NT2/D1 (cell line): ENCODE measurements around the gene PTPN9.

ENCODE experiments used
- DNase-seq: peaks from one replicate; pipeline ENCODE4 v3.0.0-alpha.2; 2011; ENCODE audit warnings: low read depth, low spot score
- H3K27me3 ChIP-seq: 2 replicates; pipeline ENCODE4 v1.6.0; 2011; ENCODE audit warnings: mild to moderate bottlenecking; ENCODE audit not compliant: insufficient read length, insufficient read depth
- H3K36me3 ChIP-seq: 2 replicates; pipeline ENCODE4 v1.6.1; 2011; ENCODE audit warnings: mild to moderate bottlenecking, low read length, mixed read lengths; ENCODE audit not compliant: insufficient read depth, insufficient read length
- H3K4me1 ChIP-seq: 2 replicates; pipeline ENCODE4 v1.5.1; 2011; ENCODE audit not compliant: insufficient read depth, insufficient read length
- H3K4me3 ChIP-seq: 2 replicates; pipeline ENCODE4 v1.5.1; 2011; ENCODE audit warnings: low read depth; ENCODE audit not compliant: insufficient read length
- H3K9ac ChIP-seq: 2 replicates; pipeline ENCODE4 v1.6.0; 2011; ENCODE audit warnings: low read depth; ENCODE audit not compliant: insufficient read length
- H3K9me3 ChIP-seq: 2 replicates; pipeline ENCODE4 v1.5.1; 2011; ENCODE audit warnings: mild to moderate bottlenecking, low read length; ENCODE audit not compliant: insufficient read depth
- SUZ12 ChIP-seq: IDR thresholded peaks from 2 replicates; pipeline ENCODE4 v1.6.1; 2011; ENCODE audit not compliant: insufficient read length, insufficient read depth; ENCODE audit errors: extremely low read depth
- YY1 ChIP-seq: IDR thresholded peaks from 2 replicates; pipeline ENCODE4 v1.6.1; 2011; ENCODE audit not compliant: insufficient read length, insufficient read depth
- ZNF274 ChIP-seq: IDR thresholded peaks from 2 replicates; pipeline ENCODE4 v1.6.1; 2011; ENCODE audit warnings: mild to moderate bottlenecking, low read depth, low read length

Gene PTPN9

GRCh38 chr15:75606711-75607699, 27.9 kb upstream of the PTPN9 start:
- peaks cover 61% of the 10 kb centered on the region for H3K36me3 ChIP-seq
- no peaks in the 10 kb centered on the region for H3K9me3 ChIP-seq
- TF ChIP-seq SUZ12 (no peak), ZNF274 (no peak), YY1 (no peak)

GRCh38 chr15:75606026-75606425, 26.9 kb upstream of the PTPN9 start:
- no peaks in the 10 kb centered on the region for H3K9me3 ChIP-seq
- H3K9ac ChIP-seq: no peak overlapping the region
- no peaks in the 10 kb centered on the region for H3K4me1 ChIP-seq
- H3K4me3 ChIP-seq: no peak overlapping the region
- H3K36me3 ChIP-seq: peaks cover 69% of the 10 kb centered on the region
- no peak for DNase-seq
- no peaks in the 10 kb centered on the region for H3K27me3 ChIP-seq
- no peak for TF ChIP-seq SUZ12
- no peak for TF ChIP-seq ZNF274
- TF ChIP-seq YY1: no peak

More at GRCh38 chr15:75606711-75607699, 27.9 kb upstream of the PTPN9 start:
- DNase-seq: no peak
- H3K4me3 ChIP-seq: no peak overlapping the region
- no peaks in the 10 kb centered on the region for H3K27me3 ChIP-seq
- no peaks in the 10 kb centered on the region for H3K4me1 ChIP-seq
- no peak overlapping the region for H3K9ac ChIP-seq

GRCh38 chr15:75599401-75599800, 20.3 kb upstream of the PTPN9 start:
- peaks cover 74% of the 10 kb centered on the region for H3K36me3 ChIP-seq
- H3K9ac ChIP-seq: no peak overlapping the region
- DNase-seq: no peak
- H3K9me3 ChIP-seq: no peaks in the 10 kb centered on the region
- H3K4me1 ChIP-seq: no peaks in the 10 kb centered on the region
- H3K4me3 ChIP-seq: no peak overlapping the region
- no peaks in the 10 kb centered on the region for H3K27me3 ChIP-seq
- TF ChIP-seq YY1 (no peak), SUZ12 (no peak), ZNF274 (no peak)

GRCh38 chr15:75598361-75598760, 19.2 kb upstream of the PTPN9 start:
- H3K27me3 ChIP-seq: no peaks in the 10 kb centered on the region
- no peaks in the 10 kb centered on the region for H3K4me1 ChIP-seq
- DNase-seq: no peak
- H3K4me3 ChIP-seq: no peak overlapping the region
- no peak for TF ChIP-seq SUZ12
- TF ChIP-seq YY1: no peak
- TF ChIP-seq ZNF274: no peak
- H3K9me3 ChIP-seq: no peaks in the 10 kb centered on the region
- H3K36me3 ChIP-seq: peaks cover 74% of the 10 kb centered on the region
- no peak overlapping the region for H3K9ac ChIP-seq

GRCh38 chr15:75597667-75598341, 18.7 kb upstream of the PTPN9 start:
- TF ChIP-seq YY1: no peak
- TF ChIP-seq SUZ12: no peak
- TF ChIP-seq ZNF274: no peak
- Histone ChIP-seq H3K9me3 (no peaks in the 10 kb centered on the region), H3K4me1 (no peaks in the 10 kb centered on the region), H3K9ac (no peak overlapping the region), H3K27me3 (no peaks in the 10 kb centered on the region), H3K4me3 (no peak overlapping the region), H3K36me3 (peaks cover 73% of the 10 kb centered on the region)
- DNase-seq: no peak

GRCh38 chr15:75596703-75597345, 17.7 kb upstream of the PTPN9 start:
- H3K4me1 ChIP-seq: no peaks in the 10 kb centered on the region
- DNase-seq: no peak
- peaks cover 68% of the 10 kb centered on the region for H3K36me3 ChIP-seq
- H3K27me3 ChIP-seq: no peaks in the 10 kb centered on the region
- H3K9ac ChIP-seq: no peak overlapping the region
- H3K4me3 ChIP-seq: no peak overlapping the region
- TF ChIP-seq YY1 (no peak), ZNF274 (no peak), SUZ12 (no peak)
- H3K9me3 ChIP-seq: no peaks in the 10 kb centered on the region
